HG03439 (cell line): Measurements from ENCODE around the gene NECAB2.
A peak's percentile ranks its signal among the peaks of the same experiment; 100 is the strongest.

Experiments
- ATAC-seq: cut with Tn5 transposase; IDR thresholded peaks from one replicate; pipeline ENCODE4 v1.9.1; 2021; ENCODE audit warnings: mild to moderate bottlenecking, moderate library complexity; ENCODE audit not compliant: unreplicated experiment

NECAB2 gene

DNA sequence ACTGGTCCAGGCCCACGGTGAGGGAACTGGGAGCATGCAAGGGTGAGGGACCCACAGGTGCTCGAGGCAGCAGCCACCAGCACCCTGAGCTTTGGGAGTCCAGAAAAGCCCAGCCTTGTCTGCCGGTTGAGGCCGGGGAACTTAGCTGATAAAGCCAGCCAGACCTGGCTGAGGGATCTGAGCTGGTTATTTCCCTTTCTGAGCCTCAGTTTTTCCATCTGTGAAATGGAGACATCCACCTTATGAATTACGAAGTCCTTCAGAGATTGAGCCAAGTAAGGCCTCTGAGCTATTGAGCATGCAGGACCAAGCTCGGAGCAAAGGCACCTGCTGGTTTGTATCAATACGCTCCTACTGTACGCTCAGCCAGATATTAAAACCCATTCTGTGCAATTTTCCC, 13.8 kb downstream of the NECAB2 start:
- no peak for ATAC-seq

DNA sequence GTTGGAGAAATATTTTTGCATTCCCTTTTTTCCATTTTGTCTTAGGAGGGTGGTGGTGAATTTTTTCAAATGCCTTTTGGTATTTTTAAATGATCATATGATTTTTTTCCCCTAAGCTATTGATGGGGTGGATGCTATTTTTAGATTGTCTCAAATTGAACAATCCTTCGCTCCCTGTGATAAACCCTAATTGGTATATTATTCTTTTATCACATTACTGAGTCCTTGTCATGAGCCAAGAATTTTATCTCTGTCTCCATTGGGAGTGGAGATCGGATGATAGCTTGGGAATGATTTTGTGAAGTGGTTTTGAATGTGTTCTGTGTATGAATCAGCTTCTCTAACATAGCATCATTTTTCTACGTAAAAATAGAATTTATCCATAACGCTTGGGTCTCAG, 15.4 kb downstream of the NECAB2 start:
- ATAC-seq, result no peak

DNA sequence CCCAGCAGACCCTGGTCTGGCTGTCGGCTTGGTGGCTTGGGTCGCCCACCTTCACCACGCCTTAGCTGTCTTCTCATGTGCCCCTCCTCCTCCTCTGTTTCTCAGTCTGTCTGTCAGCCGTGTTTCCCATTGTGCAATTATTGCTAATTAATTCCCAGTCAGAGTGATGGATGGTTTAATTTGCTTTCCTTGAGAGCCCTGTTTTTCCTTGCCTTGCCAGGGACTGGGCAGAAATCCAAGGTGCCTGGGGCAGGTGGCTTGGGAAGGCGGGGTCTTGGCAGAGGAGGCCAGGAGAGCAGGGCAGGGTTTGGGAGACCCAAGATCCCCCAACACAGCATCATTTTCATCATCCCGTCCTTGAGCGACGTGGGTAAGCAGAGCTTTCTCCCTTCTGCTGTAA, 21.3 kb downstream of the NECAB2 start:
- ATAC-seq, result no peak

DNA sequence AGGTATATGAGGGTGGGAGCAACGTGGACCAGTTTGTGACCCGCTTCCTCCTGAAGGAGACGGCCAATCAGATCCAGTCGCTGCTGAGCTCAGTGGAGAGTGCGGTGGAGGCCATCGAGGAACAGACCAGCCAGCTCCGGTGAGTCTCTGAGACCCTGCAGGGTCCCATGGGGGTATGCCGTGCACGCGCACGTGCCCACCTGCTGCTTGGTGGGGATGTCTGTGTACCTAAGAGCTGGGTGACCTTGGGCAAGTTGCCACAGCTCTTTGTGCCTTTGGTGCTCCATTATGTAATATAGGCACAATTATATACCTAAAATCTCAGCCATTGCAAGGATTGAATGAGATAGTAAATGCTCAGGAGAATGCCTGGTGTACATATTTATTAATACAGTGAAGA, 22.4 kb downstream of the NECAB2 start:
- ATAC-seq, result no peak

DNA sequence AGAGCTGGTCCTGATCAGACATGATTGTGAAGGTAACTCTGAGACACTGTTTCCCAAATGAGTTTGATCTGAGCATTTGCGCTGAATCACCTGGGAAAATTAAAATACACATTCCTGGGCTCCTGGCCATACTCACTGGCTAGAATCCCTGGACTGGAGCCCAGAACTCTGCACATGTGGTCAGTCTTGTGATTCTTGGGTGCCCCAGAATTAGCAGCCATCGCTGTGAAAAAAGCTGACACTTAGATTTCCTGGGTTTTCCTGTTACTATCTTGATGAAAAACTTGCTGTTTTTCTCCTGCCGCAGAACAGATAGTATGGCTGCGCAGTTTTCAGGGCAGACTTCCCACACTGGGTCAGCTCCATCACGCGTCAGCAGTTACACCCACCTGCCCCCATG, 24.6 kb downstream of the NECAB2 start:
- ATAC-seq, result no peak

DNA sequence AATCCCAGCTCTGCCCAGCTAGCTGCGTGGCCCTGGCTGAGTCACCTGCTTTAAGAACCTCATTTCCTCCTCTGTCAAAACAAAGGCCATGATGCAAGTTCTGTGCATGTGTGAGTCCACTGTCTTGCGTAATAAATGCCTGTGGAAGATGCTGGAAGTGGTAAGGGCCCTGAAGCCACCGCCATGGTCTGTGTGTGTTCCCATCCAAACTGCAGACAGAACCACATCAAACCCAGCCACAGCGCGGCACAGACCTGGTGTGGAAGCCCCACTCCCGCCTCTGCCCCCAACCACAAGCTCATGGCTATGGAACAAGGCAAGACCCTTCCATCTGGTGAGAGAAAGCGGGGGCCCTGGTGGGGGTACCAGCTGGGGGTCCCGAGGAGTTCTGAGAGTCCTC, 26.0 kb downstream of the NECAB2 start:
- no peak for ATAC-seq

DNA sequence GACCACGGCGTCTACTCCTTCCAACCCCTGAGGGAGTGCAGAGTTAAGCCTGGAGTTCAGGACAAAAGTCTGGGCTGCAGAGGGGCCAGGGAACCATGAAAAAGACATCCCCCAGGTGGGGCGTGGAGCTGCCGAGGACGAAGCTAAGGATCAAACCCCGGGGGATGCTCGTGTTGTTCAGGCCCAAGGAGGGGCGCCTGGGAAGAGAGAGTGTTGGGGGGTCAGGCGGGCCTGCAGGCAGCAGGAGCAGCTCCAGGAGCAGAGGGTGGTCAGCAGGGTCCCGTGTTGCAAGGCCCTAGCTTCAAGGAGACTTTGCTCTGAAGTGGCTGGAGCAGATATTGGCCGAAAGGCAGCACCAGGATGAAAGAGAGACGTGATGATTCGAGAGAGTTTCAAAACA, 26.7 kb downstream of the NECAB2 start:
- ATAC-seq, result no peak

DNA sequence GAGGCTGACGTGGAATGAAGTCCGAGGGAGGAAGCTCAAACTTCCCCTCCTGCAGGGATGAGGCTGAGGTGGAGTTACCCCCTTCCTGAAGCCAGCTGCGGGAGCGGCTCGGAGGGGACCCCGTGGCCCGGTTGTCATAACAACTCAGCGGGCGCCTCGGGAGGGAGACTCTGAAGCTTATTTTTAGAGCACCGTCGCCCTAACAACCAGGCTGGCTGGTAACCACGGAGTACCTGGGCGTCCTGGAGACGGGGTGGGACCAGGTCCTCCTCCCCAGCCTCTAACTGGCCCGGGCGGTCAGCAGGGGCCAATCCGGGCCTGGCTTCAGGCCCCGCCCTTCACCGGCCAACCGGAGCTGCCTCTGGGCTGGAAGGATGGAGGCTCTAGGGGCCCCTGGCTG, 27.7 kb downstream of the NECAB2 start:
- ATAC-seq, result no peak

DNA sequence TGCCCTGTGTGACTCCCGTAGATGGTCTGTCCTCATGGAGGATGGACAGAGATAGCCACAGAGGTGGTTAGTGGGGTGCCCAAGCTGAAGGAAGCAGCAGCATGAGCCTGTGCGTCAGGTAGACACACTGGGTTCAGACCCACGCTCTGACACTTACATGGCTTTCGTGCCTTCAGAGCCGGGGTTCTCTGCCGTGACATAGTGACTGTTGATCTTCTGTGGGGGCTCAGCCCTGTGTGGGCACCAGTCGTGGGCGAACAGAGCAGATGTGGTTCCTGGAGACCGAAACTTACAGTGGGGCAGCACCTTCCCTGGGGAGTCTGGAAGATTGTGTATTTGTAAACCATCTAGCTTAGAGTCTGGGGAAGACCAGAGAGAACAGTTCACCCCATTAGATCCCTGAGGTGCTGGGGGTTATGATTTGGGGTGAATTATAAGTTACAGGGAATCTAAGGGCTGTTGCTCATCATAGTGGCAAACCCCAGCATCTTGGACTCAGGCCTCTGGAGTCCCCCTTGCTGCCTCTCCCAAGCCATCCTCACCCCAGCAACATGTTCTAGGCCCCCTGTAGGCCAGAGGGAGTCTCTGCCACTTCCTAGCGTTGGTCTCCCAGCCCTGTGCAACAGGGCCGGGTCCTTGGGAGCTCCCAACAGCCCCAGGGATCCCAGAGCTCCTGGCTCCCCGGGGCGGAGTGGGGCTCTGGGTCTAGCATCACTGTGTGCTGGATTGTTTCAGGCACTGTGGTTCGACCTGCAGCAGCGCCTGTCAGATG, 28.6 kb downstream of the NECAB2 start:
- ATAC-seq, result no peak

DNA sequence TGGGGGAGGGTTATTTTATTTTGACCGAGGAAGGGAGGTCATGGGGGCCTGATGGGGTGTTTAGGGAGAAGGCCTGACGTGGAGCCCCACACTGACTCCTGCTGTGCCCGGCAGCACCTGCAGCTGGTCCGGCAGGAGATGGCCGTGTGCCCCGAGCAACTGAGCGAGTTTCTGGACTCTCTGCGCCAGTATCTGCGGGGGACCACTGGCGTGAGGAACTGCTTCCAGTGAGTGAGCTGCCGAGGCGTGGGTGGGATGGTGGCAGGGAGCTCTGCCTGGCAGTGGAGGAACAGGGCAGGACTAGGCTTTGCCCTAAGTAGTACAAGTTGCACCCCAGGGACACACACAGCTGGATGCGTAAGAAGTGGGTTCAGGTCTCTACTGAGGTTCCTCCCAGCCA, 30.0 kb downstream of the NECAB2 start:
- no peak for ATAC-seq

DNA sequence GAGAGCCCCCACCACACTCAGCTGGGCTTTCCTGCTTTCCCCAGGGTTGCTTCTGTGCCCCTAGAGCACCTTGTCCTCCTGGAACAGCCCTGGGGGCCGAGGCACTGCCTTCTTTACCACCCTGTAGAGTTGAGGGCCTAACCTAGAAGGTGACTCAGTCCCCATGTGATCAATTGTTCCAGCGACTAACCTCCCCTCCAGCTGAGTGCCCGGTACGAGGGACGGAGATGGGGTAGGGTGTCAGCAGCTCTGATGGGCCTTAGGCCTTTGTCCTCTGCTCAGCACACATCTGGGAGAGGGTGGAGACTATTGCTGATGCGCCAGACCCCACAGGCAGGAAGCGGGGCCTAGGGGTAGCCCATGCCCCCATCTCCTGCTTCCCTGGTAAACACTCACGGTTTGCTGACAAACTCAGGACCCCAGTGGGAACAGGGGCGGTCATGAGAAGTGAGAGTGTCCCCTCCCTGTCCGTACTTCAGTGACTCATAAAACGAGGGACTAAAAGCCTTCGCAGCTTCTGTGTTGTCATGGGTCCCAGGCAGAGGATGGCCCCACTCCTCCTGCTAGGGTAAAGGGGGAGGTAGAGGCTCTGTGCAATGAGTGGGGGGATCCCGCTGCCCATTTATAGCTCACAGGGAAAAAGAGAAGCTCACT, 33.1 kb downstream of the NECAB2 start:
- ATAC-seq, result no peak

DNA sequence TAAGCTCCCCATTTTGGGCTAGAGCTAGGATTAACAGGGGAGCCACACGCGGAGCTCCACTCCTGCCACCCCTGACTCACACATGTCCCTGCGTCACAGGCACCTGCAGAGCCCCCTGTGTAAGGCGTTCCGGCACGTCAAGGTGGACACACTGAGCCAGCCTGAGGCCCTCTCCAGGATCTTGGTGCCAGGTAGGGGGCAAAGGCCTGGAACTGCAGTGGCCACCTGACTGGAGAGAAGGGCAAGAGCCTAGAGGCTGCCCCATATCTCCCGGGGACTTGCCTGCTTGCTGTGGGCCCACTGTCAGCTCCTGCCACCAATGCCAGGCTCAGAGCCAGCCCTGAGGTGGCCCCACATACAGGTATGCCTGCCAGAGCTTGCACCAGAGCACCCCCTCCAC, 33.7 kb downstream of the NECAB2 start:
- no peak for ATAC-seq

DNA sequence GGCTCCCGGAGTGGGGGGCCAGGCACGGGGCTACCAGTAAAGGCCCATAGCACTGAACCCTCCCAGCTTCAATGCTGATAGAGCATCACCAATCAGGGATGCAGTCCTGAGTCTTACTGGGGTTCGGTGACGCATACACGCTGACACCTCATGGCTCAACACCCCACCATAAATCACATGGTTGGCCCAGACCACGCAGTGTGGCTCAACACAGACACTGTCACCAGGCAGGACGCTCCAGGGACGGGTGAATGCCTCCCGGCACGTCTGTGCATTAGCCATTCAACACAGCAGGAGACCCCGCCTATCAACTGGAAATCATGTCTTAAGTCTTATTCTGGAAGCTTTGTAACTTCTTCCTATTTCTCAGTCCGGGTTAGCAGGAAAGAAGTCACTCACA, 35.0 kb downstream of the NECAB2 start:
- ATAC-seq, result no peak

DNA sequence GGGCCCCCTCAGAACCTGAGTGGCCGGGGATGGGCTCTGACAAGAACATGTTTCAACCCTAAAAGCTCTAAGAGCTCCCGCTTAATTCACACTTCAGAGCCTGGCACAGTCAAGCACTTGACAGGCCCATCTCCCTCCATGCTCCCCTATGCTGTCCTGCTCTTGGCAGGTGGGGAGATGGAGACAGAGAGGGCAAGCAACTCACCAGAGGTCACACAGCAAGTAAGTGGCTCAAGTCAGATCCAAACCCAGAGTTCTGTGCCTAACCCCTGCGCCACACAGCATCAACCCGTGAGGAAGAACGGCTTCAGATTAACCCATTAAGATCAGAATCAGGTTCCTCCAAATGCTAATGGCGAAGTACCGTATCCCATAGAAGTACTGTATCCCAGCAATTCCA, 36.4 kb downstream of the NECAB2 start:
- ATAC-seq, result no peak

DNA sequence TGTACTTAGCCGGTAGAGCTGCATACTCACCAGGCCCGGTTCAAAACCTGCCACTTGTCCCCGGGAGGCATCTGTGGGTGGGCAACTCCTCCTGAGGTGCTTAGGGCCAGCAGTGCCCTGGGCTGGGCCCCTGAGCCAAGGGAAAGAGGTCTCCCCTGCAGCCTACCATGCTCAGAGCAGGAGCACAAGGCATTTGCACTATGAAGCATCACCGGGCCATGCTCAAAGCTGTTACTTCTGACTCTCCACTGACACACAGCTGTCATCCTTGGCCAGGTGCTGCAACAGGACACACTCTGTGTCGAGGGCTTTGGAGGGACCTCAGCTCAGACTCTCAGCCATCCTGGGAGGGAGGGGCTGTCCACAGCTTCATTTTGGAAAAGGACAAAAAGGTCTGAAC, 37.3 kb downstream of the NECAB2 start:
- no peak for ATAC-seq

DNA sequence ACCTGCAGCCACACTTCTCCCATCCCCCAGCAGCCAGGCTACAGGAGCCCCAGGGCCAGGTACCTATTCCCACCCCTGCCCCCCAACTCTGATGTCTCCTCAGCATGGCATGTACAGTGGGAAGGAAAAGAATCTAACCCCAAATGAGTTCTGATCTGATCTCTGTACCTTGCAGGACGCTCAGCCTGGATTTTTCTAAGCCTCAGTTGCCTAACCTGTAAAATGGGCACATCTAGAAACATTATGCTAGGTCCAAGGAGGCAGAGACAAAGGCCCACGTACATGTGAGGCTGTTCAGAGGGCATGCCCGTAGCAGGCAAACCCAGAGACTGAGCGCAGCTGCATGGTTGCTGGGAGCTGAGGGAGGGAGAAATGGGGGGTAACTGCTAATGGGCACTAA, 39.5 kb downstream of the NECAB2 start:
- ATAC-seq, result no peak

DNA sequence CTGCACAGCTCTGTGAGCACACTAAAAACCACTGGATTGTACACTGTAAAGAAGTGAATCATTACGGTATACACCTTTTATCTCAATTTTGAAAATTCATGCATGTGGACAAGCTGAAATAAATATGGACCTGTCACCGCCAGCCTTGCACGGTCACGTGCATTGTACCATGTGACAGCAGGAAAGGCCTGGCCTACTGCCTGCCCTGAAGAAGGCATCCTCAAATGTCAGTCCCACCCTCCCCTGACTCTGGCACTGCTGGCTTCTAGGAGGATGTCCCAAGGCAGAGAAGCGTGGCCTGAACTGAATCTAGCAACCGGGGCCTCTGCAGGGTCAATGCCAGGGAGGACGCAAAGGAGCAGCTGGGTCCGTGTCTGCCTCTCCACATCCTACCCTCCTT, 39.9 kb downstream of the NECAB2 start:
- ATAC-seq, result no peak

DNA sequence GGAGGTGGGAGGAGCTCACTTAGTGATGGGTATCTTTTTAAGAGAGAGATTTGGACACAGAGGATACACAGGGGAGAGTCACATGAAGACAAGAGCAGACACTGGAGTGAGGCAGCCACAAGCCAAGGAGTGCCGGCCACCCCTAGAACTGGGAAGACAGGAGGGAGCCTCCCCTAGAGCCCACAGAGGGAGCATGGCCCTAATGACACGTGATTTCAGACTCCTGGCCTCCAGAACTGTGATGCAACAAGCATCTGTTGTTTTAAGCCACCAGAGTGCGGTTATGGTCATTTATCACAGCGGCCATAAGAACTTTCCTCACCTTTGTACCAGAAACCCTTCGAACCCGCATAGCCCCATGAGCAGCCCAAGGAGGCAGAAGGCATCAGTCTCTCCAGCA, 41.2 kb downstream of the NECAB2 start:
- ATAC-seq, result no peak

DNA sequence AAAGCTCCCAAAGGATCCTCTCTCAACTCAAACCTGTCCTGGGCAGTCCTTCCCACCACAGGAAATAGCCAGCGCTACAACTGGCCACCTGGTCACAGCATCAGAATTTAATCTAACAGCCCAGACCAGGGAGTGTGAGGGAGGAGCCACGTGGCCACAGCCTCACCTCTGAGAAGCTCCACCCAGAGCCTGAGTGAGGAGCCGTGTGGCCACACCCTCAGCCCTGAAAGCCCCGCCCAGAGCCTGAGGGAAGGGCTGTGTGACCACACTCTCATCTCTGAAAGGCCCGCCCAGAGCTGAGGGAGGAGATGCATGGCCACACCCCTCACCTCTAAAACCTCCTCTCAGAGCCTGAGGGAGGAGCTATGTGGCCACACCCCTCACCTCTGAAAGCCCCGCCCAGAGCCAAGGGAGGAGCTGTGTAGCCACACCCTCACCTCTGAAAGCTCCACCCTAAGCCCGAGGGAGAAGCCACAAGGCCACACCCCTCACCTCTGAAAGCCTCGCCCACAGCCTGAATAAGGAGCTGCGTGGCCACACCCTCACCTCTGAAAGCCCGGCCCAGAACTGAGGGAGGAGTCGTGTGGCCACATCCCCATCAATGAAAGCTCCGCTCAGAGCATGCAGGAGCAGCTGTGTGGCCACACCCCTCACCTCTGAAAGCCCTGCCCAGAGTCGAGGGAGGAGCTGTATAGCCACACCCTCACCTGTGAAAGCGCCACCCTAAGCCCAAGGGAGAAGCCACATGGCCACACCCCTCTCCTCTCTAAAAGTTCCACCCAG, 45.9 kb downstream of the NECAB2 start:
- peak; percentile 70 for ATAC-seq

DNA sequence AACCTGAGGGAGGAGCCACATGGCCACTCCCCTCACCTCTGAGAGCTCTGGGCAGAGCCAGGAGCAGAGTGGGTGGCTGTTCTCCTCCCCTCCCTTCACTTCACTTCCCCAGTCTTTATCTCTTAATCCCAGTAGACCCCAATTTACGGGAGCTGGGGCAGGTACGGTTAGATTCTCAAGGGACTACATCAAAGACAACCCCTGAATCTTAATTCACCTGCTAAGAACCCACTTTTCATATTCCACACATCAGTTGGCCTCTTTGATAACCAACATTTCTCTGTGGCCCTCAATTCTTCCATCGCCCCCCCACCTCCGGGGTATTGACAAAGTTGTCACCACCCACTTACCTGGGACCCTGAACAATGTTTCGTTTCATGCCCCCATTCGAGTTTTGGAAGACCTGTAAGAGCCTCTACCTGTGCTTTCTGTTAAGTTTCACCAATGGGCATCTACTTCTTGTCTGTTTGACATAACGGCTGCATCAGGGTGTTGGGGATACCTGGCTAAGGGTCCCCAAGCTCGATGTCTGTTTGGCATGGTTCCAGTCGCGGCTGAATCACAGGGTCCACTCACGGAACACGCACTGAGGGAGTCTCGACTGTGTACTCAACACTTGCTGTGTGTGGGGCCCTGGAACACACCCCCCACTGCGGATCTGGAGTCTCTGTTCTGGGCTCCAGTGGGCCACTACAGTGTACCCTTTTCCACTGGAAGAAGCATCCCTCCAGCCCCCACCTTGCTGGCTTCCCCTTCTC, 46.7 kb downstream of the NECAB2 start:
- ATAC-seq, result no peak

DNA sequence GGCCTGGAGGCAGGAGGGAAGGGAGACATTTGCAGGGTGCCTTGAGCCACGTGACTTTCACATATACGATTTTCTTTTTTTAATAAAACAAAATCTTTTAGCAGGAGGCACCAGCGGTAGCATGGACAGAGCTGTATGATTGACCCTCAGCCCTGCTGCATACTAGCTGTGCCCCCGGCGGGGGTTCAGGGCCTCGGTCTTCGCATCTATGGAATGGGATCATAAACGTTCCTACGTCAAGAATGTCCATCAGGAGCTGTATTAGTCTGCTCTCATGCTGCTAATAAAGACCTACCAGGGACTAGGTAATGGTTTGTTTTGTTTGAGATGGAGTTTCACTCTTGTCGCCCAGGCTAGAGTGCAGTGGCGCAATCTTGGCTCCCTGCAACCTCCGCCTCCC, 47.4 kb downstream of the NECAB2 start:
- ATAC-seq, result no peak
